Activated naive CD8-positive, alpha-beta T cell treated with anti-CD3 and anti-CD28 coated beads, Interleukin-2, amount 10 ng/mL, durations not matched to agents 7 days and 5 days (primary cell): ENCODE measurements around the gene LRRC4. TPM values are rescaled to one million over a fixed set of nuclear protein-coding genes. Genes with fewer than 3 reads are reported as not detected.
A peak's percentile ranks its signal among the peaks of the same experiment; 100 is the strongest.

ENCODE experiments used
- ATAC-seq: fragments of 150-1000 bp; cut with Tn5 transposase; one replicate; pipeline ENCODE4 v1.10.0; 2021; ENCODE audit warnings: low read depth, moderate library complexity
- POLR2A ChIA-PET: fragments of 350-600 bp; sonication (Branson Sonifier 250); formaldehyde crosslinking; loops from one replicate; lab custom pipeline; 2021; ENCODE audit warnings: antibody characterized with exemption; lab: Charles Lee
- DNase-seq: peaks from one replicate; pipeline ENCODE4 v3.0.0; 2021
- H3K27ac Mint-ChIP-seq: one replicate; pipeline ENCODE4 v1.8.0; 2022; ENCODE audit warnings: mild to moderate bottlenecking, mixed read lengths
- H3K27me3 Mint-ChIP-seq: one replicate; pipeline ENCODE4 v1.8.0; 2022; ENCODE audit warnings: mild to moderate bottlenecking, moderate library complexity, mixed read lengths
- H3K36me3 Mint-ChIP-seq: one replicate; pipeline ENCODE4 v1.8.0; 2021; ENCODE audit warnings: mild to moderate bottlenecking, mixed read lengths
- H3K4me1 Mint-ChIP-seq: one replicate; pipeline ENCODE4 v1.8.0; 2021; ENCODE audit warnings: mixed read lengths
- H3K4me3 Mint-ChIP-seq: one replicate; pipeline ENCODE4 v1.8.0; 2022; ENCODE audit warnings: mild to moderate bottlenecking, moderate library complexity, mixed read lengths
- H3K9me3 Mint-ChIP-seq: one replicate; pipeline ENCODE4 v1.8.0; 2021; ENCODE audit warnings: mixed read lengths
- total RNA-seq, 2 experiments: library from RNA; stranded (reverse); gene quantifications; one replicate each; pipeline ENCODE4 v1.2.3, GENCODE V29; 2021

LRRC4 gene
- total RNA-seq, 2 experiments from 2014 or later = 0.11 TPM; not detected in 1

- Mint-ChIP-seq H3K9me3 (no peaks in the 10 kb centered on the region), H3K4me3 (no peak overlapping the region), H3K4me1 (peaks cover 23% of the 10 kb centered on the region), H3K36me3 (peaks cover 3% of the 10 kb centered on the region), H3K27me3 (no peaks in the 10 kb centered on the region), H3K27ac (no peak overlapping the region)
- DNase-seq = no peak
- POLR2A ChIA-PET = no interaction called here
- no peak for ATAC-seq
Observed at GRCh38 chr7:128069373-128070364, 38.4 kb upstream of the LRRC4 start.

- no peak for ATAC-seq
- Mint-ChIP-seq H3K9me3 (no peaks in the 10 kb centered on the region), H3K4me3 (no peak overlapping the region)
Observed at GRCh38 chr7:128068785-128069184, 37.5 kb upstream of the LRRC4 start.

GRCh38 chr7:128067983-128068382 lies 36.7 kb upstream of the LRRC4 start:
- Mint-ChIP-seq H3K9me3 (no peaks in the 10 kb centered on the region), H3K27ac (peak overlapping the region; percentile 19), H3K36me3 (peaks cover 6% of the 10 kb centered on the region), H3K27me3 (no peaks in the 10 kb centered on the region), H3K4me3 (no peak overlapping the region), H3K4me1 (peaks cover 21% of the 10 kb centered on the region)
- POLR2A ChIA-PET = interaction anchor here (1.6 kb wide), 1 partner anchor 9 kb away, joined by 7 read pairs; no protein-coding TSS in a partner anchor
- ATAC-seq (no peak), DNase-seq (no peak)

More at GRCh38 chr7:128068785-128069184, 37.5 kb upstream of the LRRC4 start:
- no peaks in the 10 kb centered on the region for H3K27me3 Mint-ChIP-seq
- POLR2A ChIA-PET = interaction anchor here (1.6 kb wide), 1 partner anchor 10 kb away, joined by 7 read pairs; no protein-coding TSS in a partner anchor
- no peak overlapping the region for H3K27ac Mint-ChIP-seq
- H3K36me3 Mint-ChIP-seq = peaks cover 6% of the 10 kb centered on the region
- H3K4me1 Mint-ChIP-seq = peaks cover 21% of the 10 kb centered on the region
- no peak for DNase-seq

- Mint-ChIP-seq H3K9me3 (no peaks in the 10 kb centered on the region), H3K4me3 (no peak overlapping the region), H3K36me3 (peaks cover 6% of the 10 kb centered on the region), H3K4me1 (peaks cover 21% of the 10 kb centered on the region), H3K27ac (no peak overlapping the region), H3K27me3 (no peaks in the 10 kb centered on the region)
- ATAC-seq = no peak
- POLR2A ChIA-PET = no interaction called here
- no peak for DNase-seq
Observed at GRCh38 chr7:128066858-128067257, 35.6 kb upstream of the LRRC4 start.

GRCh38 chr7:128066395-128066794 lies 35.2 kb upstream of the LRRC4 start:
- Mint-ChIP-seq H3K36me3 (peaks cover 6% of the 10 kb centered on the region), H3K27ac (no peak overlapping the region), H3K4me1 (peaks cover 19% of the 10 kb centered on the region), H3K4me3 (no peak overlapping the region), H3K27me3 (no peaks in the 10 kb centered on the region), H3K9me3 (no peaks in the 10 kb centered on the region)
- no peak for DNase-seq
- ATAC-seq = no peak
- POLR2A ChIA-PET = no interaction called here

- Mint-ChIP-seq H3K9me3 (no peaks in the 10 kb centered on the region), H3K4me1 (peaks cover 15% of the 10 kb centered on the region), H3K4me3 (no peak overlapping the region), H3K27me3 (no peaks in the 10 kb centered on the region), H3K27ac (no peak overlapping the region), H3K36me3 (peaks cover 6% of the 10 kb centered on the region)
- ATAC-seq = no peak
- POLR2A ChIA-PET = no interaction called here
- no peak for DNase-seq
Observed at GRCh38 chr7:128065872-128066271, 34.6 kb upstream of the LRRC4 start.

GRCh38 chr7:128063088-128063487 lies 31.9 kb upstream of the LRRC4 start:
- peaks cover 34% of the 10 kb centered on the region for H3K4me1 Mint-ChIP-seq
- no peak overlapping the region for H3K27ac Mint-ChIP-seq
- POLR2A ChIA-PET = no interaction called here
- peaks cover 8% of the 10 kb centered on the region for H3K36me3 Mint-ChIP-seq
- H3K4me3 Mint-ChIP-seq = no peak overlapping the region
- H3K9me3 Mint-ChIP-seq = no peaks in the 10 kb centered on the region
- H3K27me3 Mint-ChIP-seq = no peaks in the 10 kb centered on the region
- ATAC-seq (no peak), DNase-seq (no peak)

- H3K27ac Mint-ChIP-seq = peak overlapping the region; percentile 86
- H3K27me3 Mint-ChIP-seq = no peaks in the 10 kb centered on the region
- peak overlapping the region; percentile 59 for H3K4me3 Mint-ChIP-seq
- peaks cover 9% of the 10 kb centered on the region for H3K36me3 Mint-ChIP-seq
- POLR2A ChIA-PET = interaction anchor here (1.1 kb wide), 1 partner anchor 49 kb away, joined by 3 read pairs; no protein-coding TSS in a partner anchor
- no peaks in the 10 kb centered on the region for H3K9me3 Mint-ChIP-seq
- DNase-seq = no peak
- peaks cover 40% of the 10 kb centered on the region for H3K4me1 Mint-ChIP-seq
- ATAC-seq = no peak
Observed at GRCh38 chr7:128060018-128060417, 28.8 kb upstream of the LRRC4 start.

GRCh38 chr7:128059143-128059988 lies 28.1 kb upstream of the LRRC4 start:
- Mint-ChIP-seq H3K4me3 (peak overlapping the region; percentile 59), H3K9me3 (no peaks in the 10 kb centered on the region), H3K4me1 (peaks cover 38% of the 10 kb centered on the region), H3K27me3 (no peaks in the 10 kb centered on the region), H3K36me3 (peaks cover 6% of the 10 kb centered on the region), H3K27ac (peak overlapping the region; percentile 86)
- POLR2A ChIA-PET = interaction anchor here (1.1 to 1.9 kb wide), 2 partner anchors 9 to 50 kb away, joined by 3 to 7 read pairs; no protein-coding TSS in a partner anchor
- peak; percentile 93 for ATAC-seq
- no peak for DNase-seq

GRCh38 chr7:128057909-128058308 lies 26.7 kb upstream of the LRRC4 start:
- H3K9me3 Mint-ChIP-seq = no peaks in the 10 kb centered on the region
- peak overlapping the region; percentile 6 for H3K27ac Mint-ChIP-seq
- H3K27me3 Mint-ChIP-seq = no peaks in the 10 kb centered on the region
- peaks cover 3% of the 10 kb centered on the region for H3K36me3 Mint-ChIP-seq
- H3K4me3 Mint-ChIP-seq = no peak overlapping the region
- ATAC-seq (no peak), DNase-seq (no peak)
- POLR2A ChIA-PET = interaction anchor here (0.9 to 1.9 kb wide), 2 partner anchors 10 to 46 kb away, joined by 4 to 7 read pairs; no protein-coding TSS in a partner anchor
- H3K4me1 Mint-ChIP-seq = peaks cover 44% of the 10 kb centered on the region

GRCh38 chr7:128056901-128057300 lies 25.7 kb upstream of the LRRC4 start:
- Mint-ChIP-seq H3K27ac (no peak overlapping the region), H3K4me1 (peaks cover 49% of the 10 kb centered on the region)
- POLR2A ChIA-PET = no interaction called here

GRCh38 chr7:128055637-128056036 lies 24.4 kb upstream of the LRRC4 start:
- Mint-ChIP-seq H3K27ac (no peak overlapping the region), H3K4me1 (peaks cover 49% of the 10 kb centered on the region), H3K4me3 (no peak overlapping the region), H3K9me3 (no peaks in the 10 kb centered on the region), H3K27me3 (no peaks in the 10 kb centered on the region), H3K36me3 (peaks cover 5% of the 10 kb centered on the region)
- no peak for DNase-seq
- POLR2A ChIA-PET = no interaction called here
- no peak for ATAC-seq

More at GRCh38 chr7:128056901-128057300, 25.7 kb upstream of the LRRC4 start:
- peaks cover 3% of the 10 kb centered on the region for H3K36me3 Mint-ChIP-seq
- no peaks in the 10 kb centered on the region for H3K9me3 Mint-ChIP-seq
- DNase-seq (no peak), ATAC-seq (no peak)
- no peaks in the 10 kb centered on the region for H3K27me3 Mint-ChIP-seq
- H3K4me3 Mint-ChIP-seq = no peak overlapping the region

- ATAC-seq = no peak
- Mint-ChIP-seq H3K4me1 (peaks cover 39% of the 10 kb centered on the region), H3K9me3 (no peaks in the 10 kb centered on the region), H3K27me3 (no peaks in the 10 kb centered on the region), H3K4me3 (no peak overlapping the region), H3K27ac (no peak overlapping the region), H3K36me3 (peaks cover 5% of the 10 kb centered on the region)
- no peak for DNase-seq
- POLR2A ChIA-PET = no interaction called here
Observed at GRCh38 chr7:128054511-128054910, 23.3 kb upstream of the LRRC4 start.
